Stimulated activated CD4-positive, alpha-beta T cell treated with anti-CD3 and anti-CD28 coated beads, Interleukin-4, amount 100 ng/mL, for 48 hours (primary cell): ENCODE measurements around the gene APOM.
A peak's percentile ranks its signal among the peaks of the same experiment; 100 is the strongest.

Source experiments
- DNase-seq, 2 donors: peaks; one replicate each; pipeline ENCODE4 v3.0.0-alpha.2; 2020; ENCODE audit warnings: low read depth in 2 of 2

Gene APOM

GRCh38 chr6:31655349-31656237 lies at the start of gene APOM:
APOM (plus strand) TSS chr6:31655894; CDS start chr6:31655967, 73 bp downstream.
- DNase-seq = no peak

DNA sequence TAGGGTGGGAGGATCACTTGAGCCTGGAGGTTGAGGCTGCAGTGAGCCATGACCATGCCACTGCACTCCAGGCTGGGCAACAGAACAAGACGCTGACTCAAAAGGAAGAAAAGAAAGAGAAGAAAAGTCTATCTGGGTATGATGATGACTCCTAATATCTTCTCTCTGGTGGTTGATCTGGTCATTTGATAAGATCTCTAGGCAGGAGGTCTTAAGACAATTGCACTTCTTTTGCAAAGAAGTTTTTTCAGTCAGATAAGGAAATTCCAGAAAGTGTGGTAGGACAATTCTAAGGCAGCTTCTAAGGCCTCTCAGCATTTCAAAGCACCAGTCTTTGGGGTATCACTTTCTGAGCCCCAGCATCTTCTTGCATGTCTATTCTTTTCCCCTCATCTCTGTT lies 48.4 kb upstream of the APOM start:
- no peak for DNase-seq

GRCh38 chr6:31609519-31610406 lies 45.9 kb upstream of the APOM start:
- no peak for DNase-seq

- no peak for DNase-seq
These were observed 44.7 kb upstream of the APOM start for GRCh38 chr6:31610968-31611367.

DNA sequence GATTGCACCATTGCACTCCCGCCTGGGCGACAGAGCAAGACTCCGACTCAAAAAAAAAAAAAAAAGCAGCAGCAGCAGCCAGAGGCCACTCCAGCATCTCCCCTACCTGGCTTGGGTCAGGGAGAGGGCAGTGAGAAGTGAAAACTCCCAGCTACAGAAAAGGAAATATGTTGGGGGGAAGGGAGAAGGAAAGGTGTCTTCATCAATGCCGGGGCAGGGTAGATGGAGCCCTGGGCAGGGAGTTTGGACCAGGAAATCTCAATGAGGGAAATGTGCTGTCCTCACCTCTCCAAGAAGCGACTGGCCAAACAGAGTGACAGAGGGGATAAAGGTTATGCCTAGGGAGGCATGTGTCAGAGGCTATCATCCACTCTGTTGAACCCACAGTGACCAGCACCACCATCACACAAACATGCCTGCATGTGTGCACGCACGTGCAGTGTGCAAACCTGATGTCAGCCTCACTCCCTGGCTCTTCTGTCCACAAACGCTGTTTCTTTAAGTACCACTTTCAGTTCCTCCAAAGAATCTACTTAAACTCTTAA lies 41.5 kb upstream of the APOM start:
- no peak for DNase-seq

DNA sequence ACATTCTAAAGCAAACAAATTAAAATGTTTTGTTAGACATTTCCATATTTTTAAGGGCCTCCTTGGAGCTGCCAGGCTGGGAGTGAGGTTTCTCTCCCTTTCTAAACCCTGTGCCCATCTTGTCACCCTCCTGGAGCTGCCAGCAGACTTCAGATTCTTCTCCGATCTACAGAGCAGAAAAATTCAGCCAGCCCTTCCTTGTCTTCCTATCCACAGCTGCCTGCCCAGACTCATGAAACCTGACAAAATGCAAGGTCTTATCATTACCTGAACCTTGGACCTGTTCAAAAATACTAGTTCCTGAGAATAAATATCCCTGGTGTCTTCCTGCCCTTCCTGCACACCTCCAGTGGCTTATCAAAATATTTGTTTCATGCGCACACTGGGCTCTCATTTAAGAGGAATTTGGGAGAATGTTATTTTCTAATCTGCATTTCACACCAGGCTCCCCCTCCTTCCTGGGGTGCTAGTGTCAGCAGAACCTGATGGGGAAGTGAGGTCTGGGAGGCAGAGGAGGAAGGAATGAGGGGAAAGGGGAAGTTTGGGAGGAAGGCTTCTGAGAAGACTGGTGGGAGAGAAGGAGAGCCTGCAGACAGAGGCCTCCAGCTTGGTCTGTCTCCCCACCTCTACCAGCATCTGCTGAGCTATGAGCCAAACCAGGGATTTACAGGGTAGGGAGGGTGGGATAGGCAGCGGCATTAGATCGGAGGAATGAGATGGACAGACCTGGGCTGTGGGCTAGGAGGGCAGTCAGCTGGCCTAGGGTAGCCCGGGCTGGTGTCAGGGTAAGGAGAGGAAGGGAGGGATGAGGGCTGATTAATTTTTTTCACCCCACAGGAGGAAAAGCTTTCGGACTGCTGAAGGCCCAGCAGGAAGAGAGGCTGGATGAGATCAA lies 40.8 kb upstream of the APOM start, which contains the start of gene AIF1:
AIF1 (plus strand) TSS at position 551 of the 895 bp plus-strand sequence; CDS start at position 647, 96 bp downstream.
- DNase-seq = no peak

GRCh38 chr6:31615748-31616147 lies 39.9 kb upstream of the APOM start:
- no peak for DNase-seq

GRCh38 chr6:31617010-31617409 lies 38.7 kb upstream of the APOM start:
- DNase-seq = no peak

- peak; percentile 91 to 96 for DNase-seq
These were observed 35.7 kb upstream of the APOM start for GRCh38 chr6:31619805-31620585.

DNA sequence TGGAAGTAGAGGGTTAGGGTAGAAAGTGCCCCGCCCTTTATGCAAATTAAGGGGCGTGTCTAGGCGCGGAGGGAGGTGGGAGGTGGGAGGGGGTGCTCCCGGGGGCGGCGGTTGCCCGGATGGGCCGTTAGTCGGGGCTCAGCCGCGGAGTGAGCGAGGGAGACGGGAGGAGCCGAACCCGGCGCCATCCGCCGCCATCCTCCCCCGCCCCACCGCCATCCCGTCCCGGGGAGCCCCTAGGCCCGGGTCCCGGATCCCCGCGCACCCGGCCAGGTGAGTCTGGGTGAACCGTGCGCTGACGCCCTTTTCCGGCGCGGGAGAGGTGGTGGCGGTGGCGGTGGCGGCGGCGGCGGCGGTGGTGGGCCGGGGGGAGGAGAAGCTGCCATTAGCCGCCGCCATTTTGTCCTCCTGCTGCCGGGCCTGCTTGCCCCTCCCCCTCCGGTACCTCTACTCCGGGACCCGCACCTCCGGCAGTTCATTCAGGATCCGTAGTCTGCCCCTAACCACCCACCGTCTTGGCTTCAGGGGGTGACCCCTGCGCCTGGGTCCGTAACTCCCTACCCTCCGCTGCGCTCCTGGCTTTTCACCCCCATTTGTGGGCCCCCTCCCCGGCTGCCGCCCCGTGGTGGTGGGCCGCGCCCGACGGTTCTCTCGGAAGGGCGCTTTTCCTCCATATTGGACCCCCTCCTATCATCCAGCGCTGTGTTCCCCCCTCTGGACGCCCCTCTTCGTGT lies 34.9 kb upstream of the APOM start, which contains the start of gene PRRC2A:
PRRC2A (plus strand) TSS at position 130 of the 734 bp plus-strand sequence. CDS start 2,075 bp downstream, outside the sequence.
- peak; percentile 95 for DNase-seq

DNA sequence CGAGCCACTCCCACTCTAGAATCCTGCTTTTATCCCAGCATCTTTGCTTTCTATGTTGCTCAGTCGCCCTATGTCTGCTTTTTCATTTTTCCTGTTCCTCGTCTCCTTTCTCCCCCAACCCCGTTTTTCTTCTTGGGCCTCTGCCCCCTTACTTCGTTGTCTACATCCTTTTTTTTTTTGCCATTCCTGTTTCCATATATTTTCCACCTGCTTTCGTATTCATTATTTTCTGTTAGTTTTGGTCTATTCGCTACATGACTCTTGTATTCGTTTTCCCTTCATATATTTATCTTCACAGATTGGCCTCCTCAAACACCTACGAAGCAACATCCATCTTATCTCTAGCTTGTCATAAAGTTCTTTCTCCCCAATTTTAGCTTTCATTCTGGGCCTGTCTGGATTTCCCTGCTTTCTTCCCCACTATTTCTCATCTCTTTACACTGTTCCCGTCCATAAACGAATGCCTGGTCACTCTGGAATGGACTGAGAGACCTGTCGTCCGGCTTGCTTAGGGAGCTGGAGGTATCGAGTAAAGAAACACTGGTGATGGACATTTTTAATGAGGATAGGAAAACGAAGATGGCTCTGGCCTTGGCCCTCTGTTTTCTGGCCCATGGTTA lies 34.3 kb upstream of the APOM start:
- no peak for DNase-seq

GRCh38 chr6:31621991-31622390 lies 33.7 kb upstream of the APOM start:
- DNase-seq = no peak

- DNase-seq = no peak
These were observed 33.0 kb upstream of the APOM start for GRCh38 chr6:31622684-31623091.

DNA sequence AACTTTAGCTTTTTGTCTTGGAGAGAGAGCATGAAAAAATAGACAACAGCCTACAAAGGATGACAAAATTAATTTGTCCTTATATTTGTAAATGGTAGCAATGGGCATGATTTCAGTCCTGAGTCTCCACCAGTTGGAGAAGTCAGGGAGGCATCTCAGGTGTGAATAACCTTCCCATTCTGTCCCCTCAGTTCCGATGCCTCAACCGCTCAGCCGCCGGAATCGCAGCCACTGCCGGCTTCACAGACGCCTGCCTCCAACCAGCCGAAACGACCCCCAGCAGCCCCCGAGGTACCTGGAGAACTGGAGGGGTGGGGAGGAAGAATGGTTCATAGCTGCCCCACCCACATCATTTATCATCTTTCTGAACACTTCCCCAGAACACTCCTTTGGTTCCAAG lies 31.6 kb upstream of the APOM start:
- DNase-seq = no peak

- DNase-seq = no peak
These were observed 28.7 kb upstream of the APOM start for GRCh38 chr6:31626952-31627351.

- no peak for DNase-seq
These were observed 27.9 kb upstream of the APOM start for GRCh38 chr6:31627690-31628287.

- no peak for DNase-seq
These were observed 26.7 kb upstream of the APOM start for GRCh38 chr6:31629014-31629413.

GRCh38 chr6:31630177-31630934 lies 25.3 kb upstream of the APOM start:
- no peak for DNase-seq
